Caki2 (cell line): ENCODE data around the gene TRIM48. TPM values are rescaled to one million over a fixed set of nuclear protein-coding genes. Genes with fewer than 3 reads are reported as not detected.
"Not testable (repeated sequence)": the region's sequence is repeated elsewhere in the genome, so short reads cannot be mapped to it uniquely, and the experiment has no call there.

Experiments used
- DNase-seq: peaks from one replicate; pipeline ENCODE4 v3.0.0-alpha.2; 2015; ENCODE audit warnings: low read depth
- in situ Hi-C: cut with HindIII; loops from 2 replicates; pipeline ENCODE4 v1.10.0; 2016; ENCODE audit warnings: low sequenced_read_pairs, low pct_unique_long_range_greater_than_20kb, mixed read lengths
- total RNA-seq: library from RNA; depleted of rRNA; stranded (reverse); fragments of >200 nt; shearing (Covaris generic); gene quantifications from 2 replicates; pipeline ENCODE4 v1.2.3, GENCODE V29; 2014; ENCODE audit warnings: low replicate concordance; rRNA removed

TRIM48 gene, protein sequence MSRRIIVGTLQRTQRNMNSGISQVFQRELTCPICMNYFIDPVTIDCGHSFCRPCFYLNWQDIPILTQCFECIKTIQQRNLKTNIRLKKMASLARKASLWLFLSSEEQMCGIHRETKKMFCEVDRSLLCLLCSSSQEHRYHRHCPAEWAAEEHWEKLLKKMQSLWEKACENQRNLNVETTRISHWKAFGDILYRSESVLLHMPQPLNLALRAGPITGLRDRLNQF
- not detected in 2 replicates for total RNA-seq

GRCh38 chr11:55261855-55262254, at the start of gene TRIM48:
TRIM48 (plus strand) TSS chr11:55262155; CDS start chr11:55262268, 113 bp downstream.
- DNase-seq = not testable (repeated sequence)

GRCh38 chr11:55238316-55238715, 23.6 kb upstream of the TRIM48 start:
- in situ Hi-C loops, DNase-seq: not testable (repeated sequence)

More at GRCh38 chr11:55261855-55262254, at the start of gene TRIM48:
- in situ Hi-C loops = not testable (repeated sequence)

DNA sequence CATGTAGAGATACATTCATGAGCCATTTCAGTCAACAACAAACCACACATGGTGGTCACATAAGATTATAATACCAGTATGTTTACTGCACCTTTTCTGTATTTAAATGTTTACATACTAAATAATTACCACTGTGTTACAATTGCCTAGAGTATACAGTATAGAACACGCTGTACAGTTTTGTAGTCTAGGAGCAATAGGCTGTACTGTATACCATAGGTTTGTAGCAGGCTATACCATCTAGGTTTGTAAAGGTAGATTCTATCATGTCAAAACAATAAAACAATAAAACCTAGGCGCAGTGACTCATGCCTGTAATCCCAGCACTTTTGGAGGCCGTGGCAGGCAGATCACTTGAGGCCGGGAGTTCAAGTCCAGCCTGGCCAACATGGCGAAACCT, 1.1 kb downstream of the TRIM48 start:
- in situ Hi-C loops = no loop called here
- DNase-seq = no peak

Other genes starting within 250 kb of the TRIM48 start
- gene OR4A16, start 81.0 kb downstream of the TRIM48 start, total RNA-seq = not detected in 2 replicates
- not detected in 2 replicates for gene OR4A15, start 105.8 kb downstream of the TRIM48 start, total RNA-seq